ENCODE data around the gene SPTB.

GRCh38 chr14:64849940-64850339 is 29.8 kb downstream of the SPTB start:
- TF ChIP-seq POLR2A (IDR thresholded peaks at IDR 0.05; ENCODE audit: extremely low read depth, insufficient read length) (no peak), CTCF (IDR thresholded peaks at IDR 0.05; ENCODE audit: low read depth, low read length) (no peak)
